Activated CD8-positive, alpha-beta memory T cell treated with anti-CD3 and anti-CD28 coated beads for 1 hour (primary cell): Measurements from ENCODE around the gene IGF2BP2.

Experiments
- DNase-seq, 2 donors: peaks; one replicate each; pipeline ENCODE4 v3.0.0-alpha.2; 2020; ENCODE audit warnings: low read depth in 1 of 2; ENCODE audit errors: extremely low read depth in 1 of 2

The IGF2BP2 gene

DNA sequence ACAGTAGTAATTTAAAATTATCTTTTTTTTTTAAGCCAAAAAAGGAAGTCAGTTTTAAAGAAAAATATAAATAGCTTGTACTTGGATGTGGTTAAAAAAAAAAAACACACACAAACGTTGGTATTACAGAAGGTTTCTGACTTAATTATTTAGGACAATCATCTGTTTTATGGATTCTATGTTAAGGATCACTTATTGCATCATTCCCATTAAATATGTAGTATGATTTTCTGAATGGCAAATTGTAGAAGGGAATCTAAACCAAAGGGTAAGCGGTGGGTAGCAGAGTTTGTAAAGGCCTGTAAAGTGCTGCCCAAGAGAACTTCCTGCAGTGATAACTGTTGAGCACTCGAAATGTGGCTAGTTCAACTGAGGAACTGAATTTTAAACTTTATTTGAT is 230.8 kb downstream of the IGF2BP2 start:
- no peak for DNase-seq
